Skeletal muscle tissue (tissue), 4 donors: ENCODE data around the gene TMEM245. TPM values are rescaled to one million over a fixed set of nuclear protein-coding genes. Genes with fewer than 3 reads are reported as not detected.

ENCODE experiments used
- H3K27ac ChIP-seq: one replicate; pipeline ENCODE4 v1.7.0; 2013; ENCODE audit warnings: mild to moderate bottlenecking, low read depth, low read length, inconsistent platforms
- H3K27me3 ChIP-seq, 3 donors: one replicate each; pipeline ENCODE4 v1.7.0; 2013; ENCODE audit warnings: low read length in 3 of 3; ENCODE audit not compliant: control insufficient read depth in 3 of 3, insufficient read depth in 3 of 3
- H3K36me3 ChIP-seq, 3 donors: one replicate each; pipeline ENCODE4 v1.7.0; 2013; ENCODE audit warnings: low read length in 3 of 3; ENCODE audit not compliant: control insufficient read depth in 3 of 3, insufficient read depth in 3 of 3
- H3K4me1 ChIP-seq, 3 donors: one replicate each; pipeline ENCODE4 v1.7.0; 2013; ENCODE audit warnings: low read length in 3 of 3, mild to moderate bottlenecking in 3 of 3; ENCODE audit not compliant: control insufficient read depth in 3 of 3, insufficient read depth in 3 of 3
- H3K4me3 ChIP-seq, 3 donors: one replicate each; pipeline ENCODE4 v1.7.0; 2013; ENCODE audit warnings: low read length in 3 of 3
- H3K9ac ChIP-seq, 3 donors: one replicate each; pipeline ENCODE4 v1.7.0; 2013; ENCODE audit warnings: low read length in 3 of 3, mild to moderate bottlenecking in 3 of 3, moderate library complexity in 2 of 3, low read depth in 1 of 3
- H3K9me3 ChIP-seq, 3 donors: one replicate each; pipeline ENCODE4 v1.7.0; 2013; ENCODE audit warnings: low read length in 3 of 3; ENCODE audit not compliant: control insufficient read depth in 3 of 3
- total RNA-seq: library from RNA; depleted of rRNA; stranded (reverse); fragments of >200 nt; gene quantifications from one replicate; pipeline ENCODE4 v1.2.3, GENCODE V29; 2014
- donor health status: Osteomylitis.

Gene TMEM245
- total RNA-seq, 1 donor from 2014 or later = 62.6 TPM

GRCh38 chr9:109037946-109038715, 81.6 kb downstream of the TMEM245 start:
- no peak overlapping the region for H3K27ac ChIP-seq
- peaks cover 10 to 25% (median 16%) of the 10 kb centered on the region in 3 donors for H3K36me3 ChIP-seq
- no peaks in the 10 kb centered on the region for H3K27me3 ChIP-seq

GRCh38 chr9:109036744-109037680, 82.7 kb downstream of the TMEM245 start:
- Histone ChIP-seq H3K36me3 (peaks cover 9 to 28% (median 18%) of the 10 kb centered on the region in 3 donors), H3K4me3 (no peak overlapping the region), H3K27ac (no peak overlapping the region)

More at GRCh38 chr9:109037946-109038715, 81.6 kb downstream of the TMEM245 start:
- Histone ChIP-seq H3K9ac (no peak overlapping the region), H3K9me3 (no peaks in the 10 kb centered on the region), H3K4me1 (peaks cover 0 to 6% (median 0%) of the 10 kb centered on the region in 3 donors), H3K4me3 (no peak overlapping the region)

DNA sequence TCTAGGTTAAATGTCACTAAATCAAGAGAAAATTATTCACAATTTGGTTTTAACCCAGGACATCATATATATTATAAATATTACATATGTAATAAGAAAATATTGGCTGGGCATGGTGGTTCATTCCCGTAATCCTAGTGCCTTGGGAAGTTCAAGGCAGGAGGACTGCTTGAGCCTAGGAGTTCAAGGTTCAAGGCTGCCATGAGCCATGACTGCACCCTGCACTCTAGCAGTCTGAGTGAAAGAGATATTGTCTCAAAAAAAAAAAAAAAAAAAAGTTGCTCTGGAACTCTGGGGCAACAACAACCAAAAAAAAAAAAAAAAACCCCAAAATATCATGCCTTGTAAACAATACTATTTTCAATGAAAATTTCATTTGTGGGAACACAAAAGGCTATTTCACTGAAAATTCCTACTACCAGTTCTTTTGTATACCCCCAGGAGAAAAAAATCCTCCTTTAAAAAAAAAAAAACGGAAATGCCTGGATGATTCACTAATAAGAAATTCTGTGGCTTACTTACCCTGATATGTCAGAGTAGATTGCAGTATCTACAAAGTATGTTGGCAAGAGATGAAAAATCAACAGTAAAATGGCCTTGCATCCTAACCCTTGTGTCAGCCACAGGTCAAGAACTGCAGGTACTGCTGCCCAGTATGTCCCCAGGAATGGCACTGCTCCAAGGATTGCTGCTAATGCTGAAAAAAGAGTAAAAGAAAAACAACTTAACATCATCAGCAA, 83.9 kb downstream of the TMEM245 start:
- Histone ChIP-seq H3K9ac (no peak overlapping the region), H3K27me3 (no peaks in the 10 kb centered on the region), H3K27ac (no peak overlapping the region), H3K4me1 (peaks cover 0 to 6% (median 0%) of the 10 kb centered on the region in 3 donors), H3K4me3 (no peak overlapping the region), H3K36me3 (peaks cover 9 to 28% (median 16%) of the 10 kb centered on the region in 3 donors), H3K9me3 (no peaks in the 10 kb centered on the region)

More at GRCh38 chr9:109036744-109037680, 82.7 kb downstream of the TMEM245 start:
- Histone ChIP-seq H3K9ac (no peak overlapping the region), H3K9me3 (no peaks in the 10 kb centered on the region), H3K27me3 (no peaks in the 10 kb centered on the region), H3K4me1 (peaks cover 0 to 6% (median 0%) of the 10 kb centered on the region in 3 donors)

- Histone ChIP-seq H3K4me3 (no peak overlapping the region), H3K9ac (no peak overlapping the region), H3K9me3 (no peaks in the 10 kb centered on the region), H3K36me3 (peaks cover 9 to 27% (median 16%) of the 10 kb centered on the region in 3 donors), H3K27me3 (no peaks in the 10 kb centered on the region), H3K27ac (no peak overlapping the region), H3K4me1 (peaks cover 0 to 6% (median 0%) of the 10 kb centered on the region in 3 donors)
These were observed 85.6 kb downstream of the TMEM245 start for GRCh38 chr9:109033941-109034700.

DNA sequence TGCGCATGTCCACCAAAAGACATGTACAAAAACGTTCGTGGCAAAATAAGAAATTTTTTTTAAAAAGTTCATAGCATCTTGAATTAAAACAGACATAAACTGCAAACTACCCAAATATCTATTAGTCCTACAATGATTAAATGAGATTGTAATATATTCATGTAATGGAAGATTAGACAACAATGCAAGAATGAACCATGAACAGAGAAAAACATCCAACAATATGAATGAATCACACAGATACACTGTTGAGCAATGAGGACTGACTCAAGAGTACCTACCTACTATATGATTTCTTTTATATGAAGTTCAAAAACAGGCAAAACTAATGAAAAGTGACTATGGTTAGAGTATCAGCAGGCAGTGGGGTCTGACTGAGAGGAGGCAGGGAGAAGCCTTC, 88.5 kb downstream of the TMEM245 start:
- Histone ChIP-seq H3K9ac (no peak overlapping the region), H3K4me3 (no peak overlapping the region), H3K4me1 (peaks cover 3 to 8% (median 6%) of the 10 kb centered on the region in 3 donors), H3K9me3 (no peaks in the 10 kb centered on the region), H3K27me3 (no peaks in the 10 kb centered on the region), H3K27ac (no peak overlapping the region), H3K36me3 (peaks cover 5 to 21% (median 7%) of the 10 kb centered on the region in 3 donors)

- Histone ChIP-seq H3K36me3 (peaks cover 3 to 18% (median 7%) of the 10 kb centered on the region in 3 donors), H3K4me1 (peaks cover 3 to 13% (median 4%) of the 10 kb centered on the region in 3 donors)
These were observed 89.3 kb downstream of the TMEM245 start for GRCh38 chr9:109030426-109030825.

GRCh38 chr9:109028457-109028856, 91.3 kb downstream of the TMEM245 start:
- Histone ChIP-seq H3K36me3 (peaks cover 3 to 15% (median 6%) of the 10 kb centered on the region in 3 donors), H3K27me3 (no peaks in the 10 kb centered on the region), H3K27ac (no peak overlapping the region), H3K4me3 (no peak overlapping the region), H3K9ac (no peak overlapping the region), H3K9me3 (no peaks in the 10 kb centered on the region), H3K4me1 (peaks cover 3 to 13% (median 4%) of the 10 kb centered on the region in 3 donors)

More at GRCh38 chr9:109030426-109030825, 89.3 kb downstream of the TMEM245 start:
- no peak overlapping the region for H3K27ac ChIP-seq
- H3K4me3 ChIP-seq = no peak overlapping the region
- no peaks in the 10 kb centered on the region for H3K27me3 ChIP-seq
- no peak overlapping the region for H3K9ac ChIP-seq
- H3K9me3 ChIP-seq = no peaks in the 10 kb centered on the region

- no peaks in the 10 kb centered on the region for H3K27me3 ChIP-seq
- peaks cover 4 to 13% (median 5%) of the 10 kb centered on the region in 3 donors for H3K4me1 ChIP-seq
- H3K4me3 ChIP-seq = no peak overlapping the region
- H3K9me3 ChIP-seq = no peaks in the 10 kb centered on the region
- no peak overlapping the region for H3K9ac ChIP-seq
- peaks cover 0 to 4% (median 0%) of the 10 kb centered on the region in 3 donors for H3K36me3 ChIP-seq
- no peak overlapping the region for H3K27ac ChIP-seq
These were observed 92.6 kb downstream of the TMEM245 start for GRCh38 chr9:109027176-109027575.

- H3K36me3 ChIP-seq = peaks cover 0 to 2% (median 0%) of the 10 kb centered on the region in 3 donors
- no peaks in the 10 kb centered on the region for H3K27me3 ChIP-seq
- no peaks in the 10 kb centered on the region for H3K9me3 ChIP-seq
- H3K27ac ChIP-seq = no peak overlapping the region
- H3K4me3 ChIP-seq = no peak overlapping the region
- no peak overlapping the region for H3K9ac ChIP-seq
- peaks cover 4 to 13% (median 5%) of the 10 kb centered on the region in 3 donors for H3K4me1 ChIP-seq
These were observed 93.4 kb downstream of the TMEM245 start for GRCh38 chr9:109026306-109026705.
